ENCODE data around the gene RUNX3.

- TF ChIP-seq, protein P1, sequence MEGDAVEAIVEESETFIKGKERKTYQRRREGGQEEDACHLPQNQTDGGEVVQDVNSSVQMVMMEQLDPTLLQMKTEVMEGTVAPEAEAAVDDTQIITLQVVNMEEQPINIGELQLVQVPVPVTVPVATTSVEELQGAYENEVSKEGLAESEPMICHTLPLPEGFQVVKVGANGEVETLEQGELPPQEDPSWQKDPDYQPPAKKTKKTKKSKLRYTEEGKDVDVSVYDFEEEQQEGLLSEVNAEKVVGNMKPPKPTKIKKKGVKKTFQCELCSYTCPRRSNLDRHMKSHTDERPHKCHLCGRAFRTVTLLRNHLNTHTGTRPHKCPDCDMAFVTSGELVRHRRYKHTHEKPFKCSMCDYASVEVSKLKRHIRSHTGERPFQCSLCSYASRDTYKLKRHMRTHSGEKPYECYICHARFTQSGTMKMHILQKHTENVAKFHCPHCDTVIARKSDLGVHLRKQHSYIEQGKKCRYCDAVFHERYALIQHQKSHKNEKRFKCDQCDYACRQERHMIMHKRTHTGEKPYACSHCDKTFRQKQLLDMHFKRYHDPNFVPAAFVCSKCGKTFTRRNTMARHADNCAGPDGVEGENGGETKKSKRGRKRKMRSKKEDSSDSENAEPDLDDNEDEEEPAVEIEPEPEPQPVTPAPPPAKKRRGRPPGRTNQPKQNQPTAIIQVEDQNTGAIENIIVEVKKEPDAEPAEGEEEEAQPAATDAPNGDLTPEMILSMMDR (conservative IDR thresholded peaks at IDR 0.05; ENCODE audit: low read length) = no peak
- TF ChIP-seq EZH2phosphoT487 (IDR thresholded peaks at IDR 0.05; ENCODE audit: borderline replicate concordance) = no peak
Observed at GRCh38 chr1:24949331-24949881, 19.3 kb upstream of the RUNX3 start.
